HG03097 (cell line): ENCODE data around the gene FBXO36.

Experiments
- ATAC-seq: cut with Tn5 transposase; IDR thresholded peaks from one replicate; pipeline ENCODE4 v1.9.1; 2021; ENCODE audit not compliant: unreplicated experiment, low FRiP score

The FBXO36 gene

DNA sequence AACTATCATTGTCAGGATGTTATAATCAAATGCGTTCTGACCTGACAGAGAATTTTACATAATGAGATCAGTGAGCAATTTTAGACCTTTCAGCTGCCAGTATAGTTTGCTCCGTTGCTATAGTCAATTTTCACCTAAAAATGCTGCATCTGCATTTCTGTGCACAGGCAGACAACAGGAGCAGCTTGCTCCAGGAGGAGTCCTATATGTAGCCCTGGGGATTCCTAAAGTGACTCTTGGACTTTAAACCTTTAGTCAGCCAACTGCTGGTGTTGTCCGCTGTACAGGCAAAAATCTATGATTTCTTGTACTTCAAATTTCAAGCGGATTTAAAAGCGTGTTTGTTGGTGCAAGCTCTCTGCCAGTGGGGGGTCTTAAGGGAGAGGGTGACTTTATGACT is 120.7 kb downstream of the FBXO36 start:
- ATAC-seq, result no peak

- no peak for ATAC-seq
Measured at GRCh38 chr2:230043461-230043860, 121.2 kb downstream of the FBXO36 start.

DNA sequence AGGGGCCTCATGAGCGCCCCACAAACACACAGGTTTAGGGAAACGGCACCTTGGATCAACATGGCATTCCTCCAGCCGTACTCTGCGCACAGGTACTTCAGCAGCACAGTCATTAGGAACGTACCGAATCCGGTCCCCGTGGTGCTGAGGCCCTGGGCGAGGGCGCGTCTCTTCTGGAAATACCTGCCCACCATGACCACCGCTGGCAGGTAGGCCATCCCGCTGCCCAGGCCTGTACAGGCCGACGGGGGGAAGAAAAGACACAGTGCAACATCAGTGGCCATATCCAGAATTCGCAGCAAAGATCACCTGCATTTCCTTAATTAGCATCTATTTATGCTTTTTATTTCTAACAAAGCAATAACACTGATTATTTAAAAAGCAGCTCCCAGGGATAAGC is 124.2 kb downstream of the FBXO36 start:
- no peak for ATAC-seq

- ATAC-seq, result no peak
Measured at GRCh38 chr2:230048010-230048671, 125.8 kb downstream of the FBXO36 start.

DNA sequence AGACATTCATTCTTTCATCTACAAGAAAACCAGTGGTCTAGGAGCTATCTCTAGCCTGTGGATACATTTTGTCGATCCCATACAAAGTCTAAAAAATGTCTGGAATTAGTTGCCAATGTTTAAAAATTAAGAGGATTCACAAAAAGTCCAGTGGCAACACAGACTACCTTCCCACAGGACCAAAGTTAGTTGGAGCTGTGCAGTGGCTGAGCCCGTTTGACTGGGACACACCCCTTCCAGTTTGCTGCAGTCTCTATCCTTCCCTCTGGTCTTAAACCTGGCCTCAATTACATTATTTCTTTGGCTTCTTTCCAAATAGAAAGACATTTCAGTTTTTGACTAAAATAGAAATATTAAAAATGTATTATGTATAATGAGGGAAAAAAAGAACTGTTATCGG is 127.8 kb downstream of the FBXO36 start:
- no peak for ATAC-seq

- ATAC-seq, result no peak
Measured at GRCh38 chr2:230052299-230052698, 130.0 kb downstream of the FBXO36 start.

- no peak for ATAC-seq
Measured at GRCh38 chr2:230053753-230054478, 131.6 kb downstream of the FBXO36 start.

DNA sequence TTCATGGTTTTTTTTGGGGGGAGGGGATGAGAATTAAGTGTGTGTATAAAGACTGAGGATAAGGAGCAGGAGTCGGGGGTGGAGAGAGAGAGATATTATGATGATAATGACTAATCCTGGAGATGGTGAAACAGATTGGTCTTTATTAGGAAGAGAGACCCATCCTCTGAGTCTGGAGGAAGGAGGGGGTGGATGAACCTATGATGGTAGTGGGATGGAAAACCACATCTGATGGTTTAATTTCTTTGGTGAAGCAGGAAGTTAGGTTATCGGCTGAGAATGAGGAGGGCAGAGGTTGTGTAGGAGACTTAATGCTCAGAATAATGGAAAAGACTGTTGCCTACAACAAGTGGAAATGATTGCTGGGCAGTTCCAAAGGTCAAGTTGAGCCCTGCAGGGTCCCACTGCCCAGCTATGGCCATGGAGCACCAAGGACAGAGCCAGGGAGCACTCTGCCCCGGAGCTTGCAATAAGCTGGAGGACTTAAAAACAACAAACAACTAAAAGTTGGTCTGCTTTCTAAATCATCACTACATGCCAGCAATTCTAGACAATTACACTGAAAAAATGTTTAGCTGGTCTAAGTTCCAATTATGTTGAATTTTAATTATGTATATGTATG is 138.5 kb downstream of the FBXO36 start:
- ATAC-seq, result no peak
